GM18868 (cell line): ENCODE results near the gene FER1L5.

ENCODE experiments used
- ATAC-seq: cut with Tn5 transposase; IDR thresholded peaks from one replicate; pipeline ENCODE4 v1.9.1; 2021; ENCODE audit warnings: mild to moderate bottlenecking, moderate library complexity; ENCODE audit not compliant: unreplicated experiment

The FER1L5 gene

GRCh38 chr2:96739076-96739632 is 96.6 kb downstream of the FER1L5 start:
- ATAC-seq, result no peak

GRCh38 chr2:96739633-96740428 is 97.3 kb downstream of the FER1L5 start, which contains the start of gene LMAN2L:
TSS of gene LMAN2L (minus strand) at chr2:96740064. CDS start at chr2:96740040, 24 bp downstream.
- peak; percentile 98 for ATAC-seq

DNA sequence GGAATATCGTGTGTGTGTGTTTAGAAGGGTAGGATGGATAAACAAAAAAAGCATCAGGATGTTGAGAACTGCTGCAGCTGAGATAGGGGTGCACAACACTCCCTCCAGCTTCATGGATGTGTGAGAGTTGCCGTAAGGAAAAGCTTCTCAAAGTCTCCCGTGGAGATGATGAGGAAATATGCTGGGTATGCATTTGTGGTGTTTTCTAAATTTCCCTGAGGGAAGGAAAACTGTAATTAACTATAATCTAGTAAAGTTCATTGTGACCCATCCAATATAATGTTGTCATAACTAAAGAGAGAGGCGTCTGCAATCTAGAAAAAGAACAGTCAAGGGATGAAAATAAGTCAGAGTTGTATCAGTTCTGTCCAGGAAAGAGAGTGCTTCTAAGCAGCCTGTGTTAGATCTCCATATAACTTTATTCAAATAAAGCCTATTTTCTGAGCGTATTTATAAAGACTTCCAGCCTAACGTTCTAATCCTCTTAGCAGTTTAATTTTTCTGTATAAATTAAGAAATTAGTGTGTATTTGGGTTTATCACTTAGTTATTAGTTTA is 104.6 kb downstream of the FER1L5 start:
- no peak for ATAC-seq

- ATAC-seq, result no peak
These were observed 109.2 kb downstream of the FER1L5 start for GRCh38 chr2:96751800-96752199.

DNA sequence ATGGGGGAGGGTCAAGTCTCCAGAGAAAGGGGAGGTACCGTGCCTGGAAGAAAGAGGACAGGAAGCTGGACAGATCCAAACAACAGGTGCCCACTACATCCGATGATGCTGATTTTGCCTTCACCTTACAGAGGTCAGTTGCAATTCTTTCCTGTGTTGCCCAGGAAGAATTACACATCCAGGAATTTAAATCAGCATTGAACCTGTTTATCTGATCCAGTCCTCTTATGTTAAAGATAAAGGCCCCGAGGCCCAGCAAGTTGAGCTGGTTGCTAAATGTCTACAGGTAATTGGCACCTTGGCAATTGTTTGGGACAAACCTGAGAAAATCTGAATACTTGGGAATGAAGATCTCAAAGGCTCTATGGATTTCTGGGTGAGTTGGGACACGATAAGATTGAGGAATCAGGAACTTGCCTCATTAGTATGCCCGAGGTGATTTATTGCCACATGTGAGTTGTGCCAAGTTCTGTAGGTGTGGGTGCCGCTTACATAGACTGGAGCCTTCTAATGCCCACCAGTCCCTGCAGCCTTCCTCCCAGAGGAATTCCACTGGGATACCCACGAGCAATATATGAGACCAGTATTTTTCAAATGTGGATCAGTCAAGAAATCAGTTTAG is 111.2 kb downstream of the FER1L5 start:
- ATAC-seq, result no peak

DNA sequence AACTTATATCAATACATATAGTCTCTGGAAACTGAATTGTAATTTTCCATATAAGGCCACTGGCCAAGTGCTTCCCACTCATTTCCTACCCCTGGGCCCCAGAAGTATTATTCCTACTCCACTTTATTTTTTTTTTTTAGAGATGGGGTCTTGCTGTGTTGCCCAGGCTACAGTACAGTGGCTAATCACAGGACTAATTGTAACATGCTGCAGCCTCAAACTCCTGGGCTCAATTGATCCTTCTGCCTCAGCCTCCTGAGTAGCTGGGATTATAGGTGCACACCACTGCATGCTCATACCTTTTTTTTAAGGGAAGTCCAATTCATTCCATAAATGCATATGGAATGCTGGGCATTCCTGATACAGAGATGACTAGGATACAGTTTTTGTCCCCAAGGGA is 111.8 kb downstream of the FER1L5 start:
- ATAC-seq, result no peak
